Ramos (cell line): ENCODE data around the gene OPRM1.

ENCODE experiments used
- in situ Hi-C: fragments of 300-500 bp; cut with MboI; formaldehyde crosslinking; loops from one replicate; pipeline ENCODE4 v1.14.3; 2022; ENCODE audit warnings: low sequenced_read_pairs; ENCODE audit not compliant: unreplicated experiment

Gene OPRM1

DNA sequence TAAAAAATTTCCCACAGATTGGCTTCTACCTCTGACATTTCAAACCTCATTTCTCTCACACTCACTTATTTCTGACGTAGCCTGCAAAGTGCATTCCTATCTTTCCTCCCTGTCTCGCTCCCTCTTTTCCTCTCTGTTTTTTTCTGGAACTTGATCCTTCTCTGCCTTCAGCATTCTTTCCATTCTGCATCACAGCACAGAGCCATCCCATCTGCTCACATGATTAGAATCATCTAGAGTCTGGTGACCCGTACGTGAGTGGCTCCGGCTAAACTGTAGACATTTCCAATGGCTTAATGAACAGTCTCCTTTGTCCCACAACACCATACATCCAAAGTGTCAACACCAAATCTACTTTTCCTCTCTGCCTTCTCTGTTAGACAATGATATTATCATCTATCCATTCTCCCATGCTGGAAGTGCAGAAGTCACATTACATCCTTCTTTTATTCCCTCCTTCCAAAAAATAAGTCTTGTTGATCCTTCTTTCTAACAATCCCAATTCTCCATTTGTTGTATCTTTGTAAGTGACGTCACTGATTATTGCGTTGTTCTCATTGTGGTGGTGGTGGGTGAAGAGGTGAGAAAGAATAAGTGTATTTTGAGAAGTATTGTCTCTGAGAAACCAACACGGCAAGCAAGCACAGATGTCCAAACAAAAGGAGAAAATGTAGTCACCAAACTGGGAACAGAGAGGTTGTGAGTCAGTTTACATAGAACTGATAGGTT is 41.6 kb downstream of the OPRM1 start:
- in situ Hi-C loops: no loop called here

- in situ Hi-C loops: no loop called here
Measured at GRCh38 chr6:154086510-154086909, 47.5 kb downstream of the OPRM1 start.

- in situ Hi-C loops: no loop called here
Measured at GRCh38 chr6:154092326-154092962, 53.4 kb downstream of the OPRM1 start.

DNA sequence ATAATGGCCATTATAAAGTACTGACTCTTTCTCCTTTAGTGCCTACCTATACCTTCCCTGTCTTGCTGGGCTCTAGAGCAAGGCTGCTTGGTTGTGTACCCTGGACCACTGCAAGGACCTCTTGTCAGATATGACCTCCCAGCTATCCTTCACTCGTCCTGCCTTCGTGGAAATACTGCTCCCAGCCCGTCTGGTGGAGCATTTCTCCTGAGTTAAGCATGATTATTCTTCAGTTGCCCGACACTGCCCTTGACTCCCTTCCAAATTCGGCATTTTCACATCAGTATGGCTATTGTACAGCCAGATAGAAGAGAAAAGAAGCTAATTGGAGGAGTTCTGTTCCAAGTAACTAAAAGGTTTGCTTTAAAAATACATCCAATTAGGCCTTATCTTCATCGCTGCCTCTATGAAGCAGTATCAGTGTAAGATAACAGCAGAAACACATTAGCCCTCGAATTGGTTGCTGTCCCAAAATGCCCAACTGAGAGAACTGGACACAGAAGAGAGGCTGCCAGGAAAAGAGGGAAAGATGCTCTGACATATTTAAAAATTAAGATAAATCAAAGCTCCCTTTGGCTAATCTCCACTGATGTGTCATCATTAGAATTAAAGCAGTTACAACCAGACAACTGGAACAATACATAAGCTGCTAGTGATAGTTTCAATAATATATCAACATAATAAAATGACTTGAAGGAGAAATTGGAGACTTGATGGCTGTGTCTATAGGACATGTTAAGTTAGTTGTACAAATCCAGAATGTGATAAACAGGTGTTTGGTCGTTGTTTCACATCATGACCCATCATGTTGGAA is 54.4 kb downstream of the OPRM1 start:
- in situ Hi-C loops: no loop called here

GRCh38 chr6:154095571-154095970 is 56.5 kb downstream of the OPRM1 start:
- in situ Hi-C loops: no loop called here

GRCh38 chr6:154096316-154096715 is 57.3 kb downstream of the OPRM1 start:
- in situ Hi-C loops: no loop called here

GRCh38 chr6:154096834-154097233 is 57.8 kb downstream of the OPRM1 start:
- in situ Hi-C loops: no loop called here

DNA sequence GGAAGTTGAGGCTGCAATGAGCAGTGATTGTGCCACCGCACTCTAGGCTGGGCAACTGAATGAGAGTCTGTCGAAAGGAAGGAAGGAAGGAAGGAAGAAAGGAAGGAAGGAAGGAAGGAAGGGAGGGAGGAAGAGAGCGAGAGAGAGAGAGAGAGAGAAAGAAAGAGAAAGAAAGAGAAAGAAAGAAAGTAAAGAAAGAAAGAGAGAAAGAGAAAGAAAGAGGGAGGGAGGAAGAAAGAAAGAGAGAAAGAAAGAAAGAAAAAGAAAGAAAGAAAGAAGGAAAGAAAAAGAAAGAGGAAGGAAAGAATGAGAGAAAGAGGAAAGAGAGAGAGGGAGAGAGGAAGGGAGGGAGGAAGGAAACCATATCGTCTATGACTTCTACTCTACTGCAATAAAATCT is 60.2 kb downstream of the OPRM1 start:
- in situ Hi-C loops: no loop called here

GRCh38 chr6:154106251-154106650 is 67.2 kb downstream of the OPRM1 start:
- in situ Hi-C loops: no loop called here

DNA sequence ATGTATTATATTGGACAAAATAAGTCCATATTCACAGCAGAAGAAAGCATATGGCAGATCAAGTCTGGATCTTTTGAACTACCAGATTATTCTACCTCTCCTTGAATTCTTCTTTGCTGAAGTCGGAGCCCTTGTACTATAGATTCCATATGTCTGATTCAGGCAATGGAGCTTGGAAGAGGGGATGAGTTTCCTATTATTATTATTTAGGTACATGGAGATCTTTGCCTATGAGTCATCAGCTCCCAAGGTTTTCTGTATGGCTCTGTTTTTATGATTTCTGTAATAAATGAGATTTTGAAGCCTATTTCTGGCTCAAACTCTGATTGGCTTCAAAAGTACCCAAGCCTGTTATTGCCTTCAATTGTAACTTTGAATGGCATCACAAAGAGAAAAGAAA is 72.0 kb downstream of the OPRM1 start:
- in situ Hi-C loops: no loop called here

- in situ Hi-C loops: no loop called here
Measured at GRCh38 chr6:154112181-154112809, 73.3 kb downstream of the OPRM1 start.

GRCh38 chr6:154113392-154113791 is 74.4 kb downstream of the OPRM1 start:
- in situ Hi-C loops: no loop called here

- in situ Hi-C loops: no loop called here
Measured at GRCh38 chr6:154117485-154117884, 78.4 kb downstream of the OPRM1 start.

- in situ Hi-C loops: no loop called here
Measured at GRCh38 chr6:154122195-154122925, 83.3 kb downstream of the OPRM1 start.

GRCh38 chr6:154123155-154123956 is 84.3 kb downstream of the OPRM1 start:
- in situ Hi-C loops: no loop called here

DNA sequence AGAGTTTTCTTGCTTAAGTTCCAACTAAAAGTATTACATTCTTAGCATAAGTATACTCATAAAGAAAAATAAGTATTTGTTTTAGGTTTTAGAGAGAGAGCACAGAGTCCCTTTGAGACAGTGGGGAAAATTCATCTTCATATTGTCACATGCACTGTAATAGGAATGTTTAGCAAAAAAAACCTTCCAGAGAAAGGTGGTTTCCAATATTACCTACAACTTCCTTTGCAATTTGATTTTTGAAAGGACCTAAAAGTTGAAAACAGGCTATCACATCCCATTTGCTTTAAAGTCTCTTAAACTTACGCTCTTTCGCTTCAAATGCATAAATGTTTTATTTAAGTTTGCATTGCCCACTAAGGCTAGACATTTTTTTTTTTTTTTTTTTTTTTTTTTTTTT is 86.4 kb downstream of the OPRM1 start:
- in situ Hi-C loops: no loop called here

DNA sequence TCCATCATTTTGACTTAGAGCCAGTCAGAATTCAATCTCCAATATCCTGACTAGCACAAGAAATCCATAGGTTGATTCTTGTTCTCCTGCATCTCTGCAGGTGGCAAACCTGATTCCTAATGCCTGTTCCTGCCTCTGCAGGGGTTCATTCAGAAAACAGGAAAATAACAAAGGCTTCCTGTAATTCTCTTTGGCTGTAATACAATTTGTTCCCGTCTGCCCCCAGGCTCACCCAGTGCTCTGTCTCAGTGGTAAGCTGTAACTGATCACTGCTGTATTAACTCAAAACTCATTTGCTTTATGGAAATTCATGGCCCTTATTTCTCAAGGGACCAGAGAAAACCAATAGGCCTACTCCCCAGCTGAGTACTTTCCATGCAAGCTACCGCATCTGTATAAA is 88.6 kb downstream of the OPRM1 start:
- in situ Hi-C loops: no loop called here

GRCh38 chr6:154134471-154135147 is 95.6 kb downstream of the OPRM1 start:
- in situ Hi-C loops: no loop called here

DNA sequence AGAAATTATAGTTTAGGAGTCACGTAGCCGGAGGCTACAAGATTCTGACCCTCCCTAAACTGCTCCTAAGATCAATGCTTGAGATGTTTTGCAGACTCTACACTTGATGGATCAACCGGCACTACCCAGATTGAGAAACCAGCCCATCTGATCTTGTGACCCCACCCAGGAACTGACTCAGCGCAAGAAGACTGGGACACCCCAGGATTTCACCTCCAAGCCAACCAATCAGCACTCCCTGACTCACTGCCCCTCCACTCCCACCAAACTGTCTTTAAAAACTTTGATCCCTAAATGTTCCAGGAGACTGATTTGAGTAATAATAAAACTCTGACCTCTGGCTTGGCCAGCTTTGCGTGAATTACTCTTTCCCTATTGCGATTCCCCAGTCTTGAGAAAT is 99.8 kb downstream of the OPRM1 start:
- in situ Hi-C loops: no loop called here
